ENCODE results near the gene LEFTY2. TPM values are rescaled to one million over a fixed set of nuclear protein-coding genes. Genes with fewer than 3 reads are reported as not detected.

Gene LEFTY2
- polyA plus RNA-seq, 4 donors, result 0.72 to 1.6 (median 1.1) TPM

Other genes starting within 250 kb of the LEFTY2 start
- 100 to 1,000 TPM; 360 to 492 (median 444) TPM for gene SRP9, start 163.4 kb downstream of the LEFTY2 start, polyA plus RNA-seq (ENCODE audit: insufficient read length in 4 of 4)
- 10 to 100 TPM; 54.5 to 66.5 (median 57.6) TPM for gene EPHX1, start 131.1 kb downstream of the LEFTY2 start, polyA plus RNA-seq (ENCODE audit: insufficient read length in 4 of 4)
- 10 to 100 TPM; 35.5 to 92.6 (median 63.6) TPM for gene TMEM63A, start 58.8 kb downstream of the LEFTY2 start, polyA plus RNA-seq (ENCODE audit: insufficient read length in 4 of 4)
- 1 to 10 TPM; 2.5 to 9.3 (median 6.0) TPM for gene LEFTY1, start 52.1 kb downstream of the LEFTY2 start, polyA plus RNA-seq (ENCODE audit: insufficient read length in 4 of 4)
- 10 to 100 TPM; 41.1 to 64.4 (median 56.4) TPM for gene PYCR2, start 17.0 kb downstream of the LEFTY2 start, polyA plus RNA-seq (ENCODE audit: insufficient read length in 4 of 4)
- gene SDE2, start 58.1 kb upstream of the LEFTY2 start, polyA plus RNA-seq (ENCODE audit: insufficient read length in 4 of 4), result 10 to 100 TPM; 19.2 to 23.2 (median 21.7) TPM
- gene H3-3A, start 121.5 kb upstream of the LEFTY2 start, polyA plus RNA-seq (ENCODE audit: insufficient read length in 4 of 4), result 1,000 to 10,000 TPM; 1,203 to 1,589 (median 1,301) TPM
- gene ACBD3, start 245.5 kb upstream of the LEFTY2 start, polyA plus RNA-seq (ENCODE audit: insufficient read length in 4 of 4), result 10 to 100 TPM; 47.3 to 65.4 (median 55.5) TPM